Stimulated activated CD8-positive, alpha-beta memory T cell treated with anti-CD3 and anti-CD28 coated beads, Interleukin-12 subunit alpha, Interleukin-12 subunit beta, amount 100 ng/mL, for 24 hours (primary cell): ENCODE measurements around the gene RNF225.
"Not testable (repeated sequence)": the region's sequence is repeated elsewhere in the genome, so short reads cannot be mapped to it uniquely, and the experiment has no call there.

Experiments used
- DNase-seq: peaks from one replicate; pipeline ENCODE4 v3.0.0-alpha.2; 2020; ENCODE audit errors: extremely low read depth

Gene RNF225

GRCh38 chr19:58395220-58395978, at the start of gene RNF225:
RNF225 (plus strand) TSS chr19:58395656; CDS start chr19:58396090, 434 bp downstream.
- DNase-seq, result no peak

GRCh38 chr19:58346961-58347929, 48.2 kb upstream of the RNF225 start:
- no peak for DNase-seq

GRCh38 chr19:58348080-58348479, 47.4 kb upstream of the RNF225 start:
- DNase-seq, result not testable (repeated sequence)

- no peak for DNase-seq
Measured at GRCh38 chr19:58349590-58349989, 45.9 kb upstream of the RNF225 start.

DNA sequence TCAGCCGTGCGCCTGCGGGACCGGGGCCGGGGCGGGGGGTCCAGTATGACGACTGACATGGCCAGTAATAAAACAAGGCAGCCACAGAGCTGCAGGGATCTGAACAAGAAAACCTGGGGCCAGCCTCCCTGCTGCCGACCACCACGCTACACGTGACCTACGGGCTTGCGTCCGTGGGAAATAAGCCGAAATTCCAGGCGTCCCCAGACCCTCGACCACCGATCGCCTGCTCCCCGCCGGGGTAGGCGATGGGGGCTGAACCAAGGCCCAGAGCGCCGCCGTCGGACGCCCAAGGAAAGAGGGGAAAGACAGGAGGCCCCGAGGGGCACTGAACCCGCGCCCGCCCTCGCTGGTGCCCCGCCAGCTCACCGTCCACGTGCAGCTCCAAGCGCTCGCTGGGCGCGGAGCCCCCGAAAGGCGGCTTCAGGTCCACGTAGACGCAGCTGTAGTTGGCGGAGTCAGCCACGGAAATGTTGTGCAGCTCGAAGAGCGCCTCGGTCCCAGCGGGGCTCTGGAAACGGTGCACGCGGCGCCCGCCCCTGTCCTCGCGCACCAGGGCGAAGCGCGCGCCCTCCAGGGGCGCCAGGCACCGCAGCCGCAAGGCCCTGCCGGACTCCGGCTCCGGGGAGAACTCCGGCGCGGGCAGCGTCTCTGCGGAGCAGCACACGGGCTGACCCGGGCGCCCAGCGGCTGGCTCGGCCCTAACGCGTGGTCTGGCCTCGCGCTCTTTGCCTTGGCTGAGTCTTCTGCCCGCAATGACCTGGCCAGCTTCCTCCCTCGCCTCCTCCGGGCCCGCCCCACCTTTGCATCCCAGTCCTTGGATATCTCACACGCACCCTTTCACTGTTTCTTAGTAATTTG, 45.2 kb upstream of the RNF225 start:
- no peak for DNase-seq

- no peak for DNase-seq
Measured at GRCh38 chr19:58350871-58351557, 44.4 kb upstream of the RNF225 start.

DNA sequence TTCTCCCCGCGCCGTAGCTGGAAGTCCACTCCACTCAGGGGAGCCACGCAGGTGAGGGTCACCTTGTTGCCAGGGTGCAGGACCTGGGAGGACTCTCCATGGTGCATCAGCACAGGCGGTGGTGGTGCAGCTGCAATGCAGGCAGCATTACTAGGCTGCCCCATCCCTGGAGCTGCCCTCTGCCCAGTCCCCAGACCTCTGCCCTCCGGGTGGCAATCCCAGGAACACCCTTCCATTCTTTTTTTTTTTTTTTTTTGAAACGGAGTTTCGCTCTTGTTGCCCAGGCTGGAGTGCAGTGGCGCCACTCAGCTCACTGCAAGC, 43.9 kb upstream of the RNF225 start:
- no peak for DNase-seq

- DNase-seq, result no peak
Measured at GRCh38 chr19:58351990-58352755, 43.3 kb upstream of the RNF225 start.

DNA sequence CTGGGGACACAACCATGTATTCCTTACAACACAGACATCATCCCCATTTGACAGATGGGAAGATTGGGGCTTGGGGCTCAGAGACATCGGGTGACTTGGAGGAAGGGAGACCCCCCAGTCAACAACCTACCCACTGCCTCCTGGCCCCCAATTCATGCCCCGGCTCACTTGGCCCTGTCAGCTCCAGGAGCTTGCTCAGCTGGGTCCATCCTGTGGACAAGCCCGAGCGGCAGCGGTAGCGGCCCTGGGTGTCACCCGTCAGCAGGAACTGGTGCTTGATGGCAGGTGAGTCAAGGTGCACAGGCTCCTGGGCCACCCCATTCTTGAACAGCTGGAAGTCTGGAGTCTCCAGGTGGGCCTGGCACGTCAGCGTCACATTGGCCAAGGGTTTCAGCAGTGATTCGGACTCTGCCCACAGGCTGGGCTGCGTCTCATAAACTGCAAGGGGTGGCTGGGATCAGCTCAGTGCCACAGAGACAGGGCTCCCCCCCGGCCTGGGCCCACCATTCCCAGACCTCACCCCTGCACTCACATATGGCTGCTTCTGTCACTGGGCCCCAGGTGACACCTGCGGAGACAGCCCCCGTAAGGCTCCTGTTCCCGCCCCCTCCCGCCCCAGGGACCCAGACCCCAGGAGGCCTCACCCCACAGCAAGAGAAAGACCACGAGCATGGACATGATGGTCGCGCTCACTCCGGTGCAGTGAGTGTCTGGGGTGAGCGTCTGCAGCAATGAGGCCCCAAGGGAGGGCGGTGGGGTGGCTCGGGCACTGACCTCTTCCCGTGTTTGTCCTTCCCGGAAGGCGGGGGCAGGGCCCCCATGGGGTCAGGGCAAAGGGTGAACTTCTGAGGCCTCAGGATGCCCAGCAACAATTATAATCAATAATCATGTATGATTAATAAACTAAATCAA, 42.4 kb upstream of the RNF225 start, which contains the start of gene A1BG:
Gene A1BG (minus strand): TSS at position 733 of the 912 bp plus-strand sequence. CDS start 55 bp downstream, at position 678.
- DNase-seq, result no peak

GRCh38 chr19:58353717-58354477, 41.6 kb upstream of the RNF225 start:
- DNase-seq, result no peak

- no peak for DNase-seq
Measured at GRCh38 chr19:58354478-58355030, 40.9 kb upstream of the RNF225 start.

DNA sequence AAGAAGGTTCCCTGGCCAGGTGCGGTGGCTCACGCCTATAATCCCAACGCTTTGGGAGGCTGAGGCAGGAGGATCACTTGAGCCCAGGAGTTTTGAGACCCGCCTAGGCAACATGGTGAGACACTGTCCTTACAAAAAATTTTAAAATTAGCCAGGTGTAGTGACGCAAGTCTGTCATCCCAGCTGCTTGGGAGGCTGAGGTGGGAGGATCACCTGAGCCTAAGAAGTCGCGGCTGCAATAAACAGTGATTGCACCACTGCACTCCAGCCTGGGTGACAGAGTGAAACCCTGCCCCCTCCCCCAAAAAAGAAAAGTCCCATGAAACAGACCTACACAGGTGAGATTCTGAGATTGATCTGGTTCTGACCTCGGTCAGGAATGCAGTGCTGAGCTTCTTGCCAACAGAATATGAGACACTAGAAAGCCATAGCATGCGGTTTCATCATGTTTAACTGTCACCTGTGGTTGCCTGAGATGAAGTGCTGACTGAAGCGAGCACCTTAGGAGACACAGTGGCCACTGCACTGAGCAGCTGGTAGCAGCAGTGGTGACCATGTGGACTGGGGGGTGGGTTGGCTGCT, 40.1 kb upstream of the RNF225 start:
- no peak for DNase-seq

DNA sequence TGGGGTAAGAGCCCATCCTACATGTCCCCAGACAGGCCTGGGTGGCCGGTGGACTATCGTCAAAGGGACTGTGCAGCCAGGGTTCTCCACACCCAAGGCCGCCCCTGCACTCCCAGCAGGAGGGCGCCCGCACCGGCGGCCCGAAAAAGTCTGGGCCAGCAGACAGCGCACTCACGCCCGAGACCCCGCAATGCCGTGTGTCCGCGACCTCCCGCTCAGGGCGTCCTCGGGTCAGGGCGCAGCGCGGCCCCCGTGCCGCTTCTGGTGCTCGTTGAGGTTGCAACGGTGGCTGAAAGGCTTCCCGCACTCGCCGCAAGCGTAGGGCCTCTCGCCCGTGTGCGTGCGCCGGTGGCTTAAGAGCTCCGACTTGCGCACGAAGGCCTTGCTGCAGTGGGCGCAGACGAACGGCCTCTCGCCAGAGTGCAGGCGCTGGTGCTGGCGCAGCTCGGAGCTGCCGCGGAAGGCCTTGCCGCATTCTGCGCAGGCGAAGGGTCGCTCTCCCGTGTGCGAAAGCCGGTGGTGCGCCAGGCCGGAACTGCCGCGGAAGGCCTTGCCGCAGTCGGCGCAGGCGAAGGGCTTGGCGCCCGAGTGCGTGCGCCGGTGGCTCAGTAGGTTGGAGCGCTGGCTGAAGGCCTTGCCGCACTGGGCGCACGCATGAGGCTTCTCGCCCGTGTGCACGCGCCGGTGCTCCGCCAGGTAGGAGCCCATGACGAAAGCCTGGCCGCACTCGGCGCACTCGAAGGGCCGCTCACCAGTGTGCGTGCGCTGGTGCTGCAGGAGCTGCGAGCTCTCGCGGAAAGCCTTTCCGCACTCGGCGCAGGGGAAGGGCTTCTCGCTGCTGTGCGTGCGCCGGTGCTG, 39.3 kb upstream of the RNF225 start:
- no peak for DNase-seq

- DNase-seq, result no peak
Measured at GRCh38 chr19:58356766-58357480, 38.5 kb upstream of the RNF225 start.

DNA sequence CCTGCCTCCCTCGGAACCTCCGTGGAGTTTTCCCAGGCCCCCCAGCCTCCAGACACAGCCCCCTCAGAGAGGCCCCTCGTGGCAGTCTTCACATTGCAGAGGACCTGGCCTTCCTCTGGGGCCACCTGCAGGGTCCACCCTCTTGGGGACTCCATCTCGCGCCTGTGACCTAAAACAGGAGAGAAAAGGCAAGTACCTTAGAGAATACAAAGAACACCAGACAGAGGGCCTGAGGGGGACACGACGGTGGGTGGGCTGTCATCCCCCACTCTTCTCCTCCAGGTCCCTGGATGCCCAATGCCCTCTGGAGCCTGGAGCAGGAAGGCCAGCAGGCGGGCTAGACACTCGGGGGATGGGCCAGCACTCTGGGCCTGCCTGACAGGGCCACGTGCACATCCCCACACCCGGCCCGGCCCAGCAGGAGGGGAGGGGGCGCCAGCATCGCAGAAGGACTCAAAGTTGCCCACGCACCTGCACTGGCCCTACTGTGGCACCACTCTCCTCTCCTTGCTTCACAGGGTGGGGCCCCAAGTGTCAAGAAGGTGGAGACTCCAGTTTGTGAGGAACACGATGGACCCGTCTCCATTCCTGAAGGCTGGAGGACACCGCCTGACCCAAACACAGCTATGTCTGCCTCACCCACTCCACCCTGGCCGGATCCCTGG, 37.8 kb upstream of the RNF225 start:
- DNase-seq, result no peak

GRCh38 chr19:58361900-58362271, 33.6 kb upstream of the RNF225 start:
- DNase-seq, result no peak
